ENCODE data around the gene RPS28. TPM values are rescaled to one million over a fixed set of nuclear protein-coding genes. Genes with fewer than 3 reads are reported as not detected.
"Not testable (repeated sequence)": the region's sequence is repeated elsewhere in the genome, so short reads cannot be mapped to it uniquely, and the experiment has no call there.

RPS28 gene
- 100 to 1,000 TPM; 410 to 683 (median 537) TPM for polyA plus RNA-seq (ENCODE audit: insufficient read length in 3 of 3)
- long read RNA-seq, donor 1, transcript RPS28-203 (4 exons, 1,326 nt) = major isoform, 145 of 184 reads
- long read RNA-seq, donor 1, partial matches to known transcripts = 28 of 184 reads
- long read RNA-seq, donor 1, other reads (novel, unspliced or antisense) = 5 of 184 reads
- long read RNA-seq, donor 2, transcript RPS28-203 (4 exons, 1,326 nt) = major isoform, 183 of 214 reads
- long read RNA-seq, donor 2, partial matches to known transcripts = 23 of 214 reads
- long read RNA-seq, donor 2, other reads (novel, unspliced or antisense) = 0 of 214 reads
- long read RNA-seq, donor 3, transcript RPS28-203 (4 exons, 1,326 nt) = major isoform, 82 of 116 reads
- long read RNA-seq, donor 3, partial matches to known transcripts = 31 of 116 reads
- long read RNA-seq, donor 3, other reads (novel, unspliced or antisense) = 0 of 116 reads
- long read RNA-seq, donor 4, transcript RPS28-203 (4 exons, 1,326 nt) = major isoform, 114 of 512 reads
- long read RNA-seq, donor 4, transcript RPS28-202 (3 exons, 1,523 nt) = minor isoform, 5 of 512 reads
- long read RNA-seq, donor 4, transcript RPS28-204 (2 exons, 912 nt) = minor isoform, 5 of 512 reads
- long read RNA-seq, donor 4, partial matches to known transcripts = 388 of 512 reads
- long read RNA-seq, donor 4, other reads (novel, unspliced or antisense) = 0 of 512 reads
- long read RNA-seq, donor 5, transcript RPS28-203 (4 exons, 1,326 nt) = major isoform, 81 of 114 reads
- long read RNA-seq, donor 5, partial matches to known transcripts = 28 of 114 reads
- long read RNA-seq, donor 5, other reads (novel, unspliced or antisense) = 0 of 114 reads
- long read RNA-seq, donor 6, transcript RPS28-201 (3 exons, 334 nt) = minor isoform, 5 of 146 reads
- long read RNA-seq, donor 6, transcript RPS28-203 (4 exons, 1,326 nt) = major isoform, 106 of 146 reads
- long read RNA-seq, donor 6, partial matches to known transcripts = 34 of 146 reads
- long read RNA-seq, donor 6, other reads (novel, unspliced or antisense) = 0 of 146 reads
- long read RNA-seq, donor 7, transcript RPS28-201 (3 exons, 334 nt) = minor isoform, 6 of 222 reads
- long read RNA-seq, donor 7, transcript RPS28-204 (2 exons, 912 nt) = minor isoform, 5 of 222 reads
- long read RNA-seq, donor 7, transcript RPS28-202 (3 exons, 1,523 nt) = minor isoform, 6 of 222 reads
- long read RNA-seq, donor 7, transcript RPS28-203 (4 exons, 1,326 nt) = major isoform, 146 of 222 reads
- long read RNA-seq, donor 7, partial matches to known transcripts = 59 of 222 reads
- long read RNA-seq, donor 7, other reads (novel, unspliced or antisense) = 0 of 222 reads
- long read RNA-seq, donor 8, transcript RPS28-203 (4 exons, 1,326 nt) = major isoform, 100 of 125 reads
- long read RNA-seq, donor 8, partial matches to known transcripts = 19 of 125 reads
- long read RNA-seq, donor 8, other reads (novel, unspliced or antisense) = 0 of 125 reads
- long read RNA-seq, donor 9, transcript RPS28-203 (4 exons, 1,326 nt) = major isoform, 193 of 245 reads
- long read RNA-seq, donor 9, partial matches to known transcripts = 44 of 245 reads
- long read RNA-seq, donor 9, other reads (novel, unspliced or antisense) = 0 of 245 reads
- long read RNA-seq, donor 10, transcript RPS28-203 (4 exons, 1,326 nt) = major isoform, 120 of 146 reads
- long read RNA-seq, donor 10, partial matches to known transcripts = 21 of 146 reads
- long read RNA-seq, donor 10, other reads (novel, unspliced or antisense) = 0 of 146 reads
- long read RNA-seq, donor 11, transcript RPS28-203 (4 exons, 1,326 nt) = major isoform, 147 of 202 reads
- long read RNA-seq, donor 11, partial matches to known transcripts = 47 of 202 reads
- long read RNA-seq, donor 11, other reads (novel, unspliced or antisense) = 0 of 202 reads
- long read RNA-seq, donor 12, transcript RPS28-203 (4 exons, 1,326 nt) = major isoform, 149 of 584 reads
- long read RNA-seq, donor 12, transcript RPS28-204 (2 exons, 912 nt) = minor isoform, 5 of 584 reads
- long read RNA-seq, donor 12, partial matches to known transcripts = 419 of 584 reads
- long read RNA-seq, donor 12, other reads (novel, unspliced or antisense) = 7 of 584 reads
- long read RNA-seq, donor 13, transcript RPS28-203 (4 exons, 1,326 nt) = major isoform, 209 of 265 reads
- long read RNA-seq, donor 13, transcript RPS28-201 (3 exons, 334 nt) = minor isoform, 5 of 265 reads
- long read RNA-seq, donor 13, partial matches to known transcripts = 42 of 265 reads
- long read RNA-seq, donor 13, other reads (novel, unspliced or antisense) = 5 of 265 reads
- long read RNA-seq, donor 14 = 0 reads
- long read RNA-seq, donor 15 = 0 reads
- long read RNA-seq, donor 16, transcript RPS28-203 (4 exons, 1,326 nt) = major isoform, 109 of 164 reads
- long read RNA-seq, donor 16, partial matches to known transcripts = 52 of 164 reads
- long read RNA-seq, donor 16, other reads (novel, unspliced or antisense) = 0 of 164 reads

DNA sequence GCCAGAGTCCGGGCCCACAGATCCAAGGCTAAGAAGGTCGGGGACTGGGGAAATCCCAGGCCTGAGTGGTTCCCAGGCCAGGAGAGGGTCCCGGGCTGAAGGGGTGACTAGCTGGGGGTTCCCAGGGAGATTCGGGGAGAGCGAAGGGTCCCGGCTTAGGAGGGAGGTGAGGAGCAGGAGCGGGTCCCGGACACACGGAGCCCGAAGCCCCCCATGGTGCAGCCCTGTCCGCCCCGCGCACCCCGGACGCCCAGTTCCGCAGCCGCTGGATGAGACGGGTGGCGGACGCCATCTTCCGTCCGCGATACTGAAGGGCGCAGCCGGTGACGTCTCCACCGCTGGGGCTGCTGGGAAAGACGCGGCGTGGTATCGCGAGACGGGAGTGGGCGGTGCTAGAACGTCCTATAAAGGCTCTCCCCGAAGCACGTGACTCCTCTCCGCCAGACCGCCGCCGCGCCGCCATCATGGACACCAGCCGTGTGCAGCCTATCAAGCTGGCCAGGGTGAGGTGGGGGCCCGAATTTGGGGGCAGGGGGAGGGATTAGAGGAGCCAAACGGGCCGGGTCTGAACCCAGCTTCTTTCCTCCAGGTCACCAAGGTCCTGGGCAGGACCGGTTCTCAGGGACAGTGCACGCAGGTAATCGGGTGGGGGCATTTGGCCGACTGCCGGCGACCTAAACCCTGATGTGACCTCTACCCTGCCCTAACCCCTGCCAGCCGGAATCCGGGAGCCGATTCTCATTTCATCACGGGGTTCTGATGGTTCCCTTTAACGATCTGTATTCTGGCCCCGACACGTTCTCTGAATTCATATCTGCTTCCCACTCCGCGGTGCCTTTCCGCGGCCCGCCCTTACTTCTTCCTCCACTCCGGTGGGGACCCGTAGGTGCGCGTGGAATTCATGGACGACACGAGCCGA lies at the start of gene RPS28, which contains the start of gene NDUFA7:
RPS28 (plus strand) TSS at position 430 of the 919 bp plus-strand sequence; CDS start at position 465, 35 bp downstream.
NDUFA7 (minus strand) TSS at position 309 of the 919 bp plus-strand sequence; CDS start at position 292, 17 bp downstream.
- DNase-seq = peak; percentile 96

DNA sequence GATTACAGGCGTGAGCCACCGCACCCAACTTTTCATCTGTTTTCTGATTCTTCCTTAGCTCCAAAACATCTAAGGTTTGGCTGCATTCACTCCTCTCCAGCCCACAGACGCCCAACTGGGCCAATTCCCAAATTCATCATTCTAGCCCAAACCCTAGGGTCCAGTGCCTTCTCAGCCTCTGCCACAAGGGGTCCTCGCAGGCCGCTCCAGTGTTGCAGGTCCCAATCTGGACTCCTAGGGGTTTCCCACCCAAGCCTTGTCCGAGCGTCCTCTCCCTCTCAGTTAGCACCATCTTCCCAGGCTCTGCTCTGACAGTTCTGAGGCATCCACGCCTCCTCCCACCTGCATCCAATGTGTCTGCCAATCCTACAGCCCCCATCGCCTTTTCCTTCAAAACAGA lies 44.8 kb upstream of the RPS28 start:
- DNase-seq = not testable (repeated sequence)

DNA sequence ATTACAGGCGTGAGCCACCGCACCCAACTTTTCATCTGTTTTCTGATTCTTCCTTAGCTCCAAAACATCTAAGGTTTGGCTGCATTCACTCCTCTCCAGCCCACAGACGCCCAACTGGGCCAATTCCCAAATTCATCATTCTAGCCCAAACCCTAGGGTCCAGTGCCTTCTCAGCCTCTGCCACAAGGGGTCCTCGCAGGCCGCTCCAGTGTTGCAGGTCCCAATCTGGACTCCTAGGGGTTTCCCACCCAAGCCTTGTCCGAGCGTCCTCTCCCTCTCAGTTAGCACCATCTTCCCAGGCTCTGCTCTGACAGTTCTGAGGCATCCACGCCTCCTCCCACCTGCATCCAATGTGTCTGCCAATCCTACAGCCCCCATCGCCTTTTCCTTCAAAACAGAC lies 30.0 kb upstream of the RPS28 start:
- not testable (repeated sequence) for DNase-seq

DNA sequence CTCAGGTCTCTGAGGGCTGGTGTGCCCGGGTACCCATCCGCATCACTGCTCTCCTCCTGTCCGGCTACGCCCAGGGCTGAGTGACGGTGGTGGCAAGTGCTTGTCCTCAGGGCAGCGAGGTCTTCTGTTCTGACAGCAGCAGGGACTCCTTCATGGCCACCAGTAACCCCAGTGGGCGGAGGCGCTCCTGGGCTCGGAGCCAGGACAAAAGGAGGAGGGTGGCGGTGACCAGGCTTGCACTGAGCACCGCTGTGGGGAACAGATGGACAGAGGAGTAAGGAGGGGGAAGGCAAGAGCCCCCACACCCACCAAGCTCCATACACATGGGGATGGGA lies 19.0 kb upstream of the RPS28 start:
- no peak for DNase-seq

DNA sequence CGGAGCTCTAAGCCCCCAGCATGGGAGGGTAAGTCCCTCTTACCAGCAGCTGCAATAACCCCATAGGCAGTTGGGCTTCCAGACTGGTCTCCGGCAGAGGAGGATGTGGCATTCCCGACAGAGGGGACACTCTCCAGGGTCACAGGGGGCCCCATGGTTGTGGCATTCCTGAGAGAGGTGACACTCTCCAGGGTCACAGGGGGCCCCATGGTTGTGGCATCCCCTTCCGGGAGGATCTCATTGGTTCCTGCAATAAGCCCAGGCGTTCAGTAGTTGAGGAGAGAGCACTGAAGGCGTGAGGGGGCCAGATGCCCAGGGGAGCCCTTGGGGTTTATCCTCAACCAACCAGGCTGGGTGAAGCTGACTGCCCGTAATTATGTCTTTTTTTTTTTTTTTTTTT lies 18.6 kb upstream of the RPS28 start:
- DNase-seq = no peak

DNA sequence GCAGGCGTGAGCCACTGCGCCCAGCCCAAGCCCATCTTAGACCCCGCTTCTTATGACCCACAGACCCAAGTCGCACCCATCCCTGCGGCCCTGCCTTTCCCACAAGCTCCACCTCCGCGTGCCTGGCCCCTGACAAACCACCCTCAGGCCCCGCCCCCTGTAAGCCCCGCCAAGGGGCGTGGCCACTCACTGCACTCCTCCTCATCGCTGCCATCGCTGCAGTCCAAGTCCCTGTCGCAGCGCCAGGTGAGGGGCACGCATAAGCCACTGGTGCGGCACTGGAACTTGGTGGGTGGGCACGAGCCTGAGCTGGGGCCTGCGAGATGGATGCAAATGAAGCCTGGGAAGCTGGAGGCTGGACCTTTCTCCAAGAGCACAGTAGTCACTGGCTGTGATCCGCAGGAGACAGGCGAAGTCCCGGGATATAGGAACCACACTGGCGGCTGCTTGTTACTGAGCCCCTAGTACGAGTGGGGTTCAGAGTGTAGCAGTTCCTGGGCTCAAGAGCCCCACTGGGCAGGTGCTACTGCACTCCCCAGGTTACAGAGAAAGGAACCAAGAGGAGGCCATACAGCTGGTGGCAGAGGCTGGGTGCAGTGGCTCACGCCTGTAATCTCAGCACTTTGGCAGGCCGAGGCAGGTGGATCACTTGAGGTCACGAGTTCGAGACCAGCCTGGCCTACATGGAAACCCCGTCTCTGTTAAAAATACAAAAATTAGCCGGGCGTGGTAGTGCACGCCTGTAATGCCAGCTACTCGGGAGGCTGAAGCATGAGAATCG lies 16.3 kb upstream of the RPS28 start:
- DNase-seq = no peak

DNA sequence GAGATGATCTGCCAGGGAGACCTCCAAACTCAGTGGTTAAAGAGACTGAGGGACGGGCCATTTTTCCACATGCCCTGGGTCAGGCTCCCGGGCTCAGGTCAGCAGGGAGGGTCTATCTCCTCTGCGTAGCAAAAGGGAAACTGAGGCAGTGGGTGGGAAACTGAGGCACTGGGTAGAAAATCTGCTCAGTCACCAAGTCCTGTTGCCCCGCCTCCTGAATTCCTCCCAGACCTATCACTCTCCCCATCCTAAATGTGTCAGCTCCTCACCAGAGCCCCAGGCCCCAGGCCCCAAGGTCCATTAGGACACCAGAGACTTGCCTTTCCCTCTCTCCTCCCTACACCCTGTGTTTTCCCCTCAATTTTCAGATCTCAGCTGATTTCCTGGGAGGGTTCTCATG lies 15.5 kb upstream of the RPS28 start:
- DNase-seq = no peak

DNA sequence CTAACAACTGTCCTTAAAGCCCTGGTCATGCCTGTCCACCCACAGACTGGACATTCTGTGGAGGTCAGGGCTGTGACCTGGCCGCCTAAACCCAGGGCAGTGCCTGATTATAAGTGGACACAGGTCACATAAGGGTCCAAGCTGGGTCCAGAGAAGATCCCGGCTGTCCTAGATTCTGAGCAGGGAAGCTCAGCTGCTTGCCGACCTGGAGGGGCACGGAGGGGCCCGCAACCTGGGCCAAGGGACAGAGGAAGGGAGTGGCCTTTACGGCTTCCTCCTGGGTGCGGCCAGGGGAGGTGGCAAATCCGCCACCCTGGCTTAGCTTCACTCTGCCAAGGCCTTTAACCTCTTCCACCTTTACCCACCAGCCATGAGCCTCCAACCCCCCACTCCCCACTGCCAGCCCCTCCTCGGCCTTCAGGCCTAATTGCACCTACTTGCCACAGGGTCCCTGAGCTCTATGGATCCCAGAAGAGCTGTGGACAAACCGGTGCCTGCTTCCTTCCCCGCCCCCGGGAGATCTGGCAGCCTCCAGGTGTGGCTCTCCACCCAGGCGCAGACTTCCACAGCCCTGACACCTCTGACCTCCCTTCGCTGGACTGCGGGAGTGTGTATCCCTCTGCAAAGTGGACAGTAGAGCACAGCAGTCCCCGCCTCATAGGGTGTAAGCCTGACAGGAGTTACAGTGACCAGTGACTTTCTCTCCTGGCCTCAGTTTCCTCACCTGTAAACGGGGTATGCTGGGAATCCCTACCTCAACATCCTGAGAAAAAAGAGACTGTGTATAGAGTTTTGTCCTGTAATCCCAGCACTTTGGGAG lies 14.9 kb upstream of the RPS28 start:
- DNase-seq = no peak

GRCh38 chr19:8307400-8307964 lies 13.8 kb upstream of the RPS28 start:
- no peak for DNase-seq

- peak; percentile 93 for DNase-seq
Measured at GRCh38 chr19:8307965-8308866, 13.1 kb upstream of the RPS28 start, which contains the start of gene CD320. Gene CD320 (minus strand): TSS chr19:8308358. CDS start chr19:8308290, 68 bp downstream.

GRCh38 chr19:8308891-8309291 lies 12.4 kb upstream of the RPS28 start:
- DNase-seq = no peak

DNA sequence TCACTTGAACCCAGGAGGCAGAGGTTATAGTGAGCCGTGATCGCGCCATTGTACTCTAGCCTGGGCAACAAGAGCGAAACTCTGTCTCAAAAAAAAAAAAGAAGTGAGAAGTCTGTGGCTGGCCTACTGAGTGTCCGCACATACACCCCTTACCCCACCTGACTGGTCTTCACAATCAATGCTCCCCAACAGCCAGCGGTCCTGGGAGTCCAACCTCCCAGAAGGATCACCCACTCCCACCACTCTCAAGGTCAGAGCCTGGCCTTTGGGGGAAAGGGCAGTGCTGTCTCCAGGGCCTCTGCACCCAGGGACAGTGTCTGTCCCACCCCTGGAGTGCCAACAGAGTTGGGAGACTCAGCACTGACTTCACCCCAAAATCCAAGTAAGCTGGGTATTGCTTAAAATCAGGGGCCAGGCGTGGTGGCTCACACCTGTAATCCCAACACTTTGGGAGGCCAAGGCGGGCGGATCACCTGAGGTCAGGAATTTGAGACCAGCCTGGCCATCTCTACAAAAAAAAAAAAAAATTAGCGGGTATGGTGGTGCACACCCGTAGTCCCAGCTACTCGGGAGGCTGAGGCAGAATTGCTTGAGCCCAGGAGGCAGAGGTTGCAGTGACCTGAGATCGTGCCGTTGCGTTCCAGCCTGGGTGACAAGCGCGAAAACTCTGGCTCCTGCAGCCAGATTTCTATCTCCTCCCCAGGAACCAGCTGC lies 10.8 kb upstream of the RPS28 start:
- DNase-seq = no peak

GRCh38 chr19:8311461-8312260 lies 9.6 kb upstream of the RPS28 start:
- no peak for DNase-seq
